Measurements from ENCODE around the gene SP2. TPM values are rescaled to one million over a fixed set of nuclear protein-coding genes. Genes with fewer than 3 reads are reported as not detected.
A peak's percentile ranks its signal among the peaks of the same experiment; 100 is the strongest.

The SP2 gene
- total RNA-seq, 2 donors from 2014 or later = 15.2 to 15.8 TPM

GRCh38 chr17:47946516-47946915, 50.5 kb downstream of the SP2 start:
- Histone ChIP-seq H3K9me3 (no peaks in the 10 kb centered on the region), H3K36me3 (no peaks in the 10 kb centered on the region), H3K27ac (peak overlapping the region; percentile 37 to 93), H3K4me1 (replicated peaks) (peaks cover 21% of the 10 kb centered on the region), H3K4me3 (no peak overlapping the region), H3K27me3 (replicated peaks; ENCODE audit: insufficient read depth) (no peaks in the 10 kb centered on the region)
- intact Hi-C loops (cut with DNase I) = loop anchor here (5.0 kb wide), 1 partner anchor 39 kb away; no protein-coding TSS in a partner anchor
- no peak for DNase-seq (ENCODE audit: low spot score)
- WGBS = 93% methylated on average over 6 of the region's 6 CpGs
- TF ChIP-seq CTCF (IDR thresholded peaks at IDR 0.05) (no peak), POLR2A (IDR thresholded peaks at IDR 0.05) (no peak), POLR2AphosphoS5 (IDR thresholded peaks at IDR 0.05) (no peak)

- peaks cover 21% of the 10 kb centered on the region for H3K4me1 ChIP-seq (replicated peaks)
- 10% methylated on average over 2 of the region's 2 CpGs for whole genome bisulfite sequencing
- H3K36me3 ChIP-seq = no peaks in the 10 kb centered on the region
- H3K4me3 ChIP-seq = no peak overlapping the region
- peak; percentile 91 for DNase-seq (ENCODE audit: low spot score)
- H3K27ac ChIP-seq = peak overlapping the region; percentile 62 to 93
- H3K9me3 ChIP-seq = no peaks in the 10 kb centered on the region
- intact Hi-C loops (cut with DNase I) = loop anchor here (5.0 kb wide), 1 partner anchor 40 kb away; no protein-coding TSS in a partner anchor
- H3K27me3 ChIP-seq (replicated peaks; ENCODE audit: insufficient read depth) = no peaks in the 10 kb centered on the region
- TF ChIP-seq CTCF (IDR thresholded peaks at IDR 0.05) (peak; percentile 89 to 93 (median 90)), POLR2AphosphoS5 (IDR thresholded peaks at IDR 0.05) (peak; percentile 94), POLR2A (IDR thresholded peaks at IDR 0.05) (peak; percentile 47)
These were observed 50.9 kb downstream of the SP2 start for GRCh38 chr17:47946929-47947397.

GRCh38 chr17:47948706-47949196, 52.7 kb downstream of the SP2 start:
- WGBS = 15% methylated on average over 5 of the region's 5 CpGs
- Histone ChIP-seq H3K36me3 (no peaks in the 10 kb centered on the region), H3K4me3 (peak overlapping the region; percentile 13 to 29), H3K27ac (peak overlapping the region; percentile 89 to 93), H3K4me1 (replicated peaks) (peaks cover 16% of the 10 kb centered on the region), H3K27me3 (replicated peaks; ENCODE audit: insufficient read depth) (no peaks in the 10 kb centered on the region), H3K9me3 (no peaks in the 10 kb centered on the region)
- TF ChIP-seq POLR2A (IDR thresholded peaks at IDR 0.05) (no peak), POLR2AphosphoS5 (IDR thresholded peaks at IDR 0.05) (peak; percentile 79)
- intact Hi-C loops (cut with DNase I) = loop anchor here (2.0 to 5.0 kb wide), 2 partner anchors 22 to 41 kb away; partner anchors contain the start of gene CDK5RAP3
- peak; percentile 87 for DNase-seq (ENCODE audit: low spot score)

GRCh38 chr17:47949197-47949759, 53.2 kb downstream of the SP2 start:
- Histone ChIP-seq H3K27me3 (replicated peaks; ENCODE audit: insufficient read depth) (no peaks in the 10 kb centered on the region), H3K4me3 (peak overlapping the region; percentile 13 to 29), H3K36me3 (no peaks in the 10 kb centered on the region), H3K9me3 (no peaks in the 10 kb centered on the region), H3K4me1 (replicated peaks) (peaks cover 16% of the 10 kb centered on the region), H3K27ac (peak overlapping the region; percentile 89 to 93)
- WGBS = 3% methylated on average over 22 of the region's 22 CpGs
- intact Hi-C loops (cut with DNase I) = loop anchor here (2.0 to 5.0 kb wide), 2 partner anchors 22 to 42 kb away; partner anchors contain the start of gene CDK5RAP3
- TF ChIP-seq POLR2AphosphoS5 (IDR thresholded peaks at IDR 0.05) (peak; percentile 78), CTCF (IDR thresholded peaks at IDR 0.05) (peak; percentile 80 to 97 (median 94)), POLR2A (IDR thresholded peaks at IDR 0.05) (no peak)
- peak; percentile 89 for DNase-seq (ENCODE audit: low spot score)

- no peaks in the 10 kb centered on the region for H3K27me3 ChIP-seq (replicated peaks; ENCODE audit: insufficient read depth)
- H3K9me3 ChIP-seq = no peaks in the 10 kb centered on the region
- TF ChIP-seq POLR2AphosphoS5 (IDR thresholded peaks at IDR 0.05) (no peak), POLR2A (IDR thresholded peaks at IDR 0.05) (no peak), CTCF (IDR thresholded peaks at IDR 0.05) (no peak)
- no peaks in the 10 kb centered on the region for H3K36me3 ChIP-seq
- 57% methylated on average over 3 of the region's 3 CpGs for WGBS
- peak overlapping the region; percentile 89 to 93 for H3K27ac ChIP-seq
- peaks cover 16% of the 10 kb centered on the region for H3K4me1 ChIP-seq (replicated peaks)
- intact Hi-C loops (cut with DNase I) = loop anchor here (2.0 to 5.0 kb wide), 3 partner anchors 21 to 103 kb away; partner anchors contain the start of gene CDK5RAP3
- H3K4me3 ChIP-seq = peak overlapping the region; percentile 13 to 29
- DNase-seq (ENCODE audit: low spot score) = no peak
These were observed 53.9 kb downstream of the SP2 start for GRCh38 chr17:47949946-47950345.

All from prostate gland (tissue), 2 donors.